COLO829 (cell line): Measurements from ENCODE around the gene TSEN34.
"Not testable (repeated sequence)": the region's sequence is repeated elsewhere in the genome, so short reads cannot be mapped to it uniquely, and the experiment has no call there.

Experiments used
- DNase-seq: peaks from one replicate; pipeline ENCODE4 v3.0.0; 2012; ENCODE audit warnings: low spot score

TSEN34 gene

DNA sequence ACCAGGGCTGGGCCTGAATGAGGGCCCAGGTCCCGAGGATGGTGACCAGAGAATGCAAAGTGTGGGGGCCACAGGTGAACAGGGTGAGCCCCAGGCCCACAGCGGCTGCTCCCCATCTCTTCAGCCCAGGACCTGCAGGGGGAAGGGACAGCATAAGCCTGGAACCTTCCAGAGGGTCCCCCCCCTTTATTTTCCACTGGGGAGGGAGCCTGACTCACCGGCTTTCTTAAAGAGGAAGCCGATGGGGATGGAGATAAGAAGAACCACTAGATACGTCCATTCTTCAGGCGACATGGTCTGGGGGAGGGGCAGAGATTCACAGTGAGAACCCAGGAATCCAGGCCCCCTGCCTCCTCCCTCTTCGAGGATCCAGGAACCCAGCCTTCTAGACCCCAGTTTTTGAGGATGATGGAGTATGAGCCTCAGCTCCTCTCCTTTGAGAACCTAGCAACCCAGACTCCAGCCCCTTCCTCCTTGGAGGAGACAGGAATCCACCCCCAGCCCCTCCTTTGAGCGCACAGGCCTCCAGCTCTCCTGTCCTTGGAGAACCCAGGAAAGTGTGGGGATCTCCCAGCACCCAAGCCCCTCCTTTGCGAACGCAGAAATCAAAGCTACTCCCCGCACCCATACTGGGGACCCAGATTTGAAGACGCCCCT, 2.8 kb upstream of the TSEN34 start:
- DNase-seq: no peak

- no peak for DNase-seq
Measured at GRCh38 chr19:54189145-54189734, 1.9 kb upstream of the TSEN34 start, which contains the start of gene MBOAT7. TSS of gene MBOAT7 (minus strand) at chr19:54189580. CDS start at chr19:54188508, 1,072 bp downstream.

GRCh38 chr19:54189735-54190502, 1.2 kb upstream of the TSEN34 start:
- peak; percentile 100 for DNase-seq

GRCh38 chr19:54190503-54191010, 551 bp upstream of the TSEN34 start:
- peak; percentile 94 for DNase-seq

DNA sequence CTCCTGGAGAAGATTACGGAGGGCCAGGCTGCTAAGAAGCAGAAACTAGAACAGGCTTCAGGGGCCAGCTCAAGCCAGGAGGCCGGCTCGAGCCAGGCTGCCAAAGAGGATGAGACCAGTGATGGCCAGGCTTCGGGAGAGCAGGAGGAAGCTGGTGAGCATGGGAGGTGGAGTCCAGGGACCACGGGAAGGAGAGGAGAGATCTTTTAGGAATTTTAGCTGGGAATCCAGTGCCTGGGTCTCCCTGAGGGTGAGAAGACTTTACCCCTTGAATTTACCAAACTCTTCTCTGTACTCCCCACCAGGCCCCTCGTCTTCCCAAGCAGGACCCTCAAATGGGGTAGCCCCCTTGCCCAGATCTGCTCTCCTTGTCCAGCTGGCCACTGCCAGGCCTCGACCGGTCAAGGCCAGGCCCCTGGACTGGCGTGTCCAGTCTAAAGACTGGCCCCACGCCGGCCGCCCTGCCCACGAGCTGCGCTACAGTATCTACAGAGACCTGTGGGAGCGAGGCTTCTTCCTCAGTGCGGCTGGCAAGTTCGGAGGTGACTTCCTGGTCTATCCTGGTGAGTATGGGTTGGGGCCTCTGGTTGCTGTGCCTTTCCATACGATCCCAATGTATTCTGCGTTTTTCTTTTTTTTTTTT, 824 bp downstream of the TSEN34 start:
- DNase-seq: no peak

GRCh38 chr19:54193011-54193410, 1.9 kb downstream of the TSEN34 start:
- DNase-seq: no peak

- DNase-seq: not testable (repeated sequence)
Measured at GRCh38 chr19:54194463-54194862, 3.4 kb downstream of the TSEN34 start.

GRCh38 chr19:54196536-54196935, 5.4 kb downstream of the TSEN34 start:
- DNase-seq: no peak

GRCh38 chr19:54197121-54197520, 6.0 kb downstream of the TSEN34 start:
- no peak for DNase-seq

DNA sequence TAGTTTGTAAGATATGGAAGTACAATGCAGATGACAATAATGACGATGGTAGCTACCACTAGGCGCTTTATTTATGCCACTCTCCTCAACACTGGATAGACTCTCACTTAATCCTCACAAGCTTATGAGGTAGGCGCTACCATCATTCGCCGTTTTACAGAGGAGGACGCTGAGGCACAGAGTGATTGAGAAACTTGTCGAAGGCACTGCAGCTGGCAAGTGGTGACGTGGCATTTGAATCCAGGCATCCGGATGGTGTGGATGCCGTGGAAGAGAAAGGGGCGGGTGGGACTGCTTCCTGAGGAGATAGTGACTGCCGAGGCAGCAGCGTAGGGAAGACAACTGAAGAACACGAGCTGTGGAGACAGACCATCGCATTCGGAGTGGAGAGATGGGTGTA, 8.3 kb downstream of the TSEN34 start:
- no peak for DNase-seq

DNA sequence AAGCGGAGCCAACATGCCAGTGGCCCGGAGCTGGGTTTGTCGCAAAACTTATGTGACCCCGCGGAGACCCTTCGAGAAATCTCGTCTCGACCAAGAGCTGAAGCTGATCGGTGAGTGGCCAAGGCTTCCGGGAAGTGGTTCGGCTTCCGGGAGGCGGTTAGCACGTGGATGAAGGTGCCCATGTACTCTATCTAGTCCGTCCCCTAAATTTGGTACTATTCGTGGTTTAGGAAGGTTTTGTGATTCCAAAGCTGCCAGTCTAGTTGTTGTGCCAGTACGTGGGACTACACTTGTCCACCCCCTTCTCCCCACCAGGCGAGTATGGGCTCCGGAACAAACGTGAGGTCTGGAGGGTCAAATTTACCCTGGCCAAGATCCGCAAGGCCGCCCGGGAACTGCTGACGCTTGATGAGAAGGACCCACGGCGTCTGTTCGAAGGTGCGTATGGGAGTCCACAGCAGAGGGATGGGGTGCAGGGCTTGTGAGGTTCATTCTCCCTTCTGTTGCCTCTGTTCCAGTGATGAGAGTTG, 10.1 kb downstream of the TSEN34 start:
- DNase-seq: no peak

- DNase-seq: no peak
Measured at GRCh38 chr19:54201980-54202379, 10.9 kb downstream of the TSEN34 start.

GRCh38 chr19:54203151-54203611, 12.1 kb downstream of the TSEN34 start:
- no peak for DNase-seq

DNA sequence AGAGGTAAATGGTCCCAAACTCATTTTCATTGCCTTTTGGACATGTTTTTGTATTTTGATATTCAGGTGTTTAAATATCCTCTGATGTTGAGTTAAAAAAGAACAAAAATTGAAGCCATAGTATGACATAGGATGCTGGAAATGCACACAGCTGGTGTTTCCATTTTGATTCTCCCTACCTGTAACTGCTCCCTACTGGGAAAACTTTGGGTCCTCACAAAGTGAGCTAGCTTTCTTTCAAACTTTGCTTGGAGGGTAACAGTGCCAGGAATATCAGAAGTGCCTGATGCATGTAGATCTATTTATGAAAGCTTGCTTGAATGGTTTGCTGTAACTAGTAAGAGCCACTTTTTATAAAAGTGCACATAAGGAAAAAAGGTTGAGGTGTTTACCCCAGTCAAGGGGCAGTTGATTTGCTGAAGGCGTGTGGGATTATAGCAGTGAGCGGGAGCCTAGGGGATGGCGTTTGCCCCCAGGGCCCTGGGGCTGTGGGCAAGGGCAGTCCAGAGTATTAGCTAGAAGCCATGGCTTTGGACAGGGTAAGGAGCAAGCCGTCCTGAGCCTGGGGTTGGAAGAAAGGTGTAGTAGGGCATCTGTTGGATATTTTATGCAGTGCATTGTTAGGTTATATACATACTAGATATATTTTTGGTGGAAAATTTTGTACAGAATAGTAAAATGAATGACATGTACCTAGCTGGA, 13.8 kb downstream of the TSEN34 start:
- no peak for DNase-seq

- DNase-seq: no peak
Measured at GRCh38 chr19:54206030-54206830, 15.1 kb downstream of the TSEN34 start.

DNA sequence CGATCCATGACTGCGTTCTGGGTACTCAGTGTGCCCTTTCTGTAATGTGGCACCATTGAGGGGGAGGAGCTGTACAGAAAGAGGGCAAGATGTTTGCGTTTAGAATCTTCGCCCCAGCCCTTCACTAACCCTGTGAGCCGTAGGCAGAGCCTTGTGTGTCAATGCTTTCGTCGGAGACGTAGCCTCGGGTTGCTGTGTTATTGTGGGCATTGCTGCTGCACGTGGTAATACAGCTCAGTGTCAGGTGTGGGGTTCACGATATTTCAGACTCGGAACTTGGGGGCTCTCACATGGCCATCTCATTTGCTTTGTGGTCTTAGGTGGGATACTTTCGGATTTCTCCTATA, 15.7 kb downstream of the TSEN34 start:
- DNase-seq: no peak

DNA sequence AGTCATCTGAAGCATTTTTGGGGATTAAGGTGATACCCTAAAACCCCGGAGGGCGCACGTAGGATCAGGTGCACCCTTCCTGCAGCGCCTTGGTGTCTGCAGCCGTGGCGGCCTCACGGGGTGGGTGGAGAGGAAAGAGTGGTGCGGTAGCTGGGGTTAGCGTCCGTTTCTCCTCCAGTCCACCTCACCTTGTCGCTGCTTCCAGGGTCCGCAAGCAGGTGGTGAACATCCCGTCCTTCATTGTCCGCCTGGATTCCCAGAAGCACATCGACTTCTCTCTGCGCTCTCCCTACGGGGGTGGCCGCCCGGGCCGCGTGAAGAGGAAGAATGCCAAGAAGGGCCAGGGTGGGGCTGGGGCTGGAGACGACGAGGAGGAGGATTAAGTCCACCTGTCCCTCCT, 16.1 kb downstream of the TSEN34 start:
- DNase-seq: not testable (repeated sequence)

DNA sequence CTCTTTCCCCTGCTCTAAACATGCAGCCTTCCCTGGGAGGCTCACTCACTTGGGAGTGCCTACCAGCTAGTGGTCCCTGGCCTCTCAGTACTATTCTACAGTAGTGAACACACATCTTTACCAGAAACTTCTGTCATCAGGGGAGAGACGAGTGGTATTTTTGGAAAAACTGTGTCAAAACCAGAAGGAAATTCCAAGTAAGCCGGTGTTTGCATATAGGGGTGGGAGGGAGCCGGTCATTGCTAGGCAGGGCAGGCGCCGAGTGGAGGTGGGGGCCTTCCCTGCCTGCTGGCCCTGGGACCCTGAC, 16.5 kb downstream of the TSEN34 start:
- DNase-seq: no peak

DNA sequence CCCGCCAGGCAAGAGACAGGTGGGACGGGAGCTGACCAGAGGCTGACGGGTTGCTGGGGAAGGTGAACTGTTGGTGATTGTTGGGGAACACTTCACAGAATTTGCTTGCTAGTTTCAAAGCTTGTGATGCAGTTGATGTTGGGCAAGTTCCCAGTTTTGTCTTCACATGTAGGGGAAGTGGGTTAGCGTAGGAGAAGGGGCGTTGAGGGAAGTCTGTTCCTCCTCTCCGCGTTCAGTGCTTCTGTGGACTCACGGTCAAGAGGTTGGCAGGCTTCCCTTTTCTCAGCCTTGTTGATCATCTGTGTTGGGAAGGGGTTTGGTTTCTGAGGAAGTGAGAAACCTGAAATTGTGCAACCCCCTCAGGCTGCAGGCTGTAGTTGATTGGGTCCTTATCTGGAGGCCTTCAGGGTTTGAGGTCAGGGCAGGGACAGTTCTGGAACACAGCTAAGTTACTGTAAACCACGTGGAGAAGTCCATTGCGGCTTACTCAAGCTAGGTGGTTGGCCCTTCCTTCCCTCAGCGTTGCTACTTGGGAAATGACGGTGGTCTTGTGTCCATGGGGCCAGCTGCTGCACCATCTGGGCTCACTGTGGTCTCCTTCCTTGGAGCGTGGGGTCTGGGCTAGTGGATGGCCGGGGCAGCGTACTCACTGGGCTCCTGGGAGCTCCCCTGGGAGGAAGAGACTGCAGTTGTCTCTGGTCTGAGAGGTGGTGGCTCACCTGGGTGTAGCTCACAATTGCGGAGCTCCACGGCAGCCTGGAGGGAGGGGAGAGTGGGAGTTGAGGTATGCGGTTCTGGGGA, 17.1 kb downstream of the TSEN34 start:
- DNase-seq: no peak

DNA sequence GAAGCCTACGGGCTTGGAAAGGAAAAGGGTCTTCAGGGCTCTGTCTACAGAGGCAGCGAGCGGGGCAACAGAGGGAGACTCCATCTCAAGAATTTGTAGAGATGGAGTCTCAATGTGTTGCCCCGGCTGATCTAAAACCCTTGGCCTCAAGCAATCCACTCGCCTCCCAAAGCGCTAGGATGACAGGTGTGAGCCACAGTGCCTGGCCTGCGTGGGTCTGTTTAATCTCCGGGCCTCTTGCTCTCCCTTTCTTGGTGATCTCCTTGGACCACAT, 17.6 kb downstream of the TSEN34 start:
- DNase-seq: no peak
